COR-L47 (cell line): ENCODE results near the gene STX19.
"Not testable (repeated sequence)": the region's sequence is repeated elsewhere in the genome, so short reads cannot be mapped to it uniquely, and the experiment has no call there.

Experiments
- DNase-seq: peaks from one replicate; lab custom pipeline; 2025; lab: John Stamatoyannopoulos, UW

STX19 gene, protein sequence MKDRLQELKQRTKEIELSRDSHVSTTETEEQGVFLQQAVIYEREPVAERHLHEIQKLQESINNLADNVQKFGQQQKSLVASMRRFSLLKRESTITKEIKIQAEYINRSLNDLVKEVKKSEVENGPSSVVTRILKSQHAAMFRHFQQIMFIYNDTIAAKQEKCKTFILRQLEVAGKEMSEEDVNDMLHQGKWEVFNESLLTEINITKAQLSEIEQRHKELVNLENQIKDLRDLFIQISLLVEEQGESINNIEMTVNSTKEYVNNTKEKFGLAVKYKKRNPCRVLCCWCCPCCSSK

DNA sequence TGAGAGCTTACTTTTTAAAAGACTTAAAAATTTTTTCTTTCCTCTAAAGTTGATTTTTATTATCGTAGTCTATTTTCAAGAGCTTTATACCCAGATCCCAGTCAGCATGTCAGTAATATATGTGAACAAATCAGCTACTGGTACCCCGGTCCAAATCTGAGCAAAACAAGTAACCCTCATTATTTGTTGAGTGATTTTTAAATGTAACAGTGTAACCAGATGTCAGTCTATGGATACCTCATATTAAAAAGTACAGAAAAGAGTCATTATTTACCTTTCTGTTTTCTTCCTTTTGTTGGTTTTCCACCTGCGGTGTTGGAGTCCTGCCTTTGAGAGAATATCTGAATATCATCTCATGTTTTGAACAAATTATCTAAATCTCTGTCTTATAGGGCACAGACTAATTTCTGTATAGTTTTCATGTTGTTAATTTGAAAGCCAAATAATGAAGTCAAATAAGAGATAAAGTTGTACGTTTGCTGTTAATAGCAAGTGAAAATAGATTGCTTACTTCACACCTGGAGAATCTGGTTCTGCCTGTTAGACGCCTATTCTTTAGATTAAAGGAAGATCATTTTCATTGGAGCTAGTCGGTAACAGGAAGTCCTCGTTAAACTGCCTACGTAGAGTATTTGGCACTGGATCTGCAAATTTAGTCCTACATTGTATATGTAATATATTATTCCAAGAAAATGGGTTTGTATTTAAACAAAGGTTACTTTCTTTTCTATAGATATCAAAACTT, at the start of gene STX19:
Gene STX19 (minus strand): TSS at position 505 of the 745 bp plus-strand sequence. CDS start 13,328 bp downstream, outside the sequence.
- DNase-seq, result peak; percentile 68

DNA sequence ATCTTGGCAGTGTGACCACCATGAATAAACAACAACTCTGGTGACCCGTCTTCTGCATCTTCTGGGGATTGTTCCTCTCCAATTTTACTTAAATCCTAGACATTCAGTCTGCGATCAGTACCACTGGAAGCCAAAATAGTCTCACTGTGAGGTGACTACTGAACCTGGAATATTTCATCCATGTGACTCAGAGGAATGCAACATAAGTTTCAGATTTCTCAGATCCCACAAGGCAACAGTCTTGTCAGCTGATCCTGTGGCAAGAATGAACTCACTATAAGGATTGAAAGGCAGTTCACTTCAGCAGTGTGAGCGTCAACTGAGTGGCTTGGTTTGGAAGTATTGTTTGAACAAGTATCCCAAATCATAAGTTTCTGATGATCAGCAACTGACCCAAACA, 47.7 kb upstream of the STX19 start:
- DNase-seq, result no peak

DNA sequence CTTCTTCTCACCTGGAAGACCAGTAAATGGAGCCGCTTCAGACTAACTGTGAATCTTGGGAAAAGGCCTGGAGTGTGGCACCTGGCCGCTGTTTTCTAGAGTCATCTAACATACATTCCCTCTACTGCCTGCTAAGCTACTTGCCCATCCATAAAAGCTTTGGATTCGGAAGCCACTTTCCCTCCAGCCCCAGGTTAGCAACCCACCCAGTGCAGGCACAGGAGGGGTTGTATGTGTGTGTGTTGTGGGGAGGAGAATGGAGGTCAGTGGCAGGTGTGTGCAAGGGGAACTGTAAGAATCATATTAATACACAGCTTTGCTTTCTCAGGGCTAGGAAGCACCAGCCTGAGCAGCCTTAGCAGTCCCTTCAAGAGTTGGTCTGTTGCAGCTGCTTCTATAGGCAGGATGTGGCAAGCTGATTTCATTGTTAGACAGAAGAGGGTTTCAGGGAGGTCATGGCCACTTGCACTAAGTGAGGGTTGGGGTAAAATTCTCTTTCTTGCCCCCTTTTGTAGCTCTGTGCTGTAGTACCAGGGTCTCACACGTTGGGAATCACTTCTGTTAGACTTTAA, 43.4 kb upstream of the STX19 start:
- DNase-seq, result no peak

DNA sequence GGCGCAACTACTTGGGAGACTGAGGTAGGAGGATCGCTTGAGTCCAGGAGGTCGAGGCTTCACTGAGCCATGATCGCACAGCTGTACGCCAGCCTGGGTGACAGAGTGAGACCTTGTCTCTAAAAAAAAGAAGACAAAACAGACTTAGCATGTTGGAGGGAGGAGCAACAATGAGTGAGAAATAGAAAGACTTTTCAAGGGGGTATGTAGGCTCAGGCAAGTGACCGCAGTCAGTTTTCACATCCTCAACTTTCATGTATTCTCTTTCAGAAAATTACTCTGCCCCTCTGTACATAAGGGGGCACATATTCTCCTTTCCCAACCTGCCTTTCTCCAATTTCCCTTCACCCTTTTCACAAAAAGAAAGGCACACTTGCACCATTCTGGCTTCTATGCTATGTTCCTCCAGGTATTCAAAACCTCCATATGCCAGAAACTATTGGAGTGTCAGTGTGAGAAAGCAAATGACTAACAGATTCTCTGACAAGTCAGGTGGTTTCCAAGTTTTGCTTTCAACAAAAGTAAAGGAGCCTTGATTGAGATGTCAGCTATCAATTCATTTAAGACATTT, 42.0 kb upstream of the STX19 start:
- DNase-seq, result no peak

DNA sequence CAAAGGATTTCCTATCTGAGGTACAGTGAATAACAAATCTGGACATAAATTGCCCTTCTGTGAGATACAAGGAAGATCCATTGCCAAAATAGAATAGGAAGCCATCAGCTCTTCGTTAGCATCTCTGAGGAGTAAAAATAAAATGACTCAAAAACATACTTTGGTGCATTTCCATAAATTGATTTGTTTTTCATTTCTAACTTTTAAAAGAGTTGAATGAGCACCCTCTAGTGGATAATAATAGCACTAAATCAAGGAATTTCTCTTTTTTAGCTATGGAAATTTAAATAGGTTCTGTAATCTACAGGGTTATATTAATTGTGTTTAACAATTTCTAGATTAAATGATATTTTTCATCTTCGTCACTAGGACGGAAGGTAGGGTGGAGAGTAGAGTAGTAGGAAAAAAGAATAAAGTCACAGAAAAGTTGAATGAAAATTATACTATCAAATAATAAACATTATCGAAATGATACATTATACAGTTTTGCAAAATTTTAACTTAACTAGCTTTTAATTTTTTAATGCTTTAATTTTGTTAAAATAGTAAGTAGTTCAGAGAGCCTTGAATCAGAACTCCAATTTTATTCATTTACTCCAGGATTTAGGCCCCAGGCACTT, 40.9 kb upstream of the STX19 start:
- DNase-seq, result peak; percentile 28

DNA sequence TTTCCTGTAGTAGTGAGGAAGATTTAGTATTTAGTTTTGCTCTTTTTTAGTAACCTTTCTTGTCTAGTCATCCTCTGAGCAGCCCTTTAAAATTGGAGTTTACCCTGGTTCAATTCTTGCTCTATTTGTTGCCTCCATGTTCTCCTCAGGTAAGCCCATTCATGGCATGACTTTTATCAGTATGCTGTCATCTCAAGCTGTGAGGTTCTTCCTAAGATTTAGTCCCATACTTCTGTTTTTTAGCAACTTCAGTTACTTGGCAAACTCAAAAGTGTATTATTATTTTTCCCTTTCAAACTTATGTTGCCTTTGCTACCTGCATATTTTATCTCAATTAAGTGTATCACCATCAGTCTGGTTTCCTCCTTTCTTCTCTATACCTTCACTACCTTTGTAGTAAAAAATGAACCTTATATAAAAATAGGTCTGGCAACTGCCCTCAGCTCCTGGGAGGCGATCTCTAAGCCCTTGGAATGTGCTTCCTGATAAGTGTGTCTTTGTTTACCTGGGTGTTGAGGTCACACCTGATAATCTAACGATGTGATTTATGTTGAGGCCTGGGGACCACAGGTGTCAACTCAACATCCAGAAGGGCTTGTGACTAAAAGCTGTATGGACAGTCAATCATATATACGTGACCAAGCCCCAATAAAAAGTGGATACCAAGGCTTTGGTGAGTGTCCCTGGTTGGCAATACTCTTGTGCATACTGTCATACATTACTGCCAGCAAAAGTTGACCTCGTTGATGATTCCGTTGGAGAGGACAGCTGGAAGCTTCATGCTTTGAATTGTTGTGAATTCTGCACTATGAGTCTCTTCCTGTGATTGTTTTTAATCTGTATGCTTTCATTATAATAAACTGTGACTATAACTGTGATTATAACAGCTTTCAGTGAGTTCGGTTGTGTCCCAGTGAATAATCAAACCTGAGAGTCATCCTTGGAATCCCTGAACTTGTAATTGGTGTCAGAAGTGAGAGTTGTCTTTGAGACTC, 38.4 kb upstream of the STX19 start:
- no peak for DNase-seq

DNA sequence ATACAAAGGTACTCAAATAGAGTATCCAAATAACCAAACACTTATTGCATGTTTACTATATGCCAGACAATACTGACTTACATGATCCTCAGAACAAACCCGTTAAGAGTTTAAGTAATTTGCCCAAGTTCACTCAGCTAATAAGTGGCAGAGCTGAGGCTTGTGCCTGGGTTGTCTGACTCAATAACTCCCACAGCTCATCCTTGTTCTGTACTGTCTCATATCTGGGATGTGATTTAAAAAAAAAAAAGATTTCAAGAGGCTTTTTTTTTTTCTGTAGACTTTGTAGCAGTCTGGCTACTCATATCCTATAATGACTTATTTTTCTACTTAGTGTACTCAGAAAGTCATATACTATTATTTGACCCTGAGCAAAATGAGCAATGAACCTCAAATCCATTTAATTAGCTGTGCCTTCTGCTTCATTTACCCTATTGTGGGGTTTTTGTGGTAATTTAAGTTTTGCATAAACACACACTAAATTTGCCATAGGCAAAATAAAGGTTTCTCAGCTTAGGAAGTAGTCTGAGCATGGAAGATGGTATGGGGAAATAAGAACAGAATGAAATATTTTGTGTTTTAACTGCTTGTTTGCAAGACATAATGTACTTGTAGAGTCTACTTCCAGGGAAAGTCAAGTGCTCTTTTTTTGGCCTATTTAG, 37.6 kb upstream of the STX19 start:
- no peak for DNase-seq

DNA sequence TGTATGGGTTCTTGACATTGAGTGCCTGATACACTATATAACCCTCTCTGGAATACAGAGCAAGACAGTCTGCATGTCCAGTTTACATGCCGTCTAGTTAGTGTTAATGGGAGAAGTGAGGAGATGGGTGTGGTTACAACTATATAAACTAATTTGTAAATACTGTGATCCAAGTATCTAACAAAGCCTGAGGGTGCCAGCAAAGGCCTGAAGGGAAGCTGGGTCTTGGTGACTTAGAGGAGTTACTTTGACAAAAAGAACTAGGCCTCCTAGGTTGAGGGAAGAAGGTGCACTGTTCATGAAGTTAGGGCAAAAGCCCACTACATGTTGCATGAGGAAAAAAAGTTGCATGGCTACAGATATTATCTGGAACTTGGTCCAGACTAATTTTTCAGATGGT, 36.7 kb upstream of the STX19 start:
- no peak for DNase-seq

DNA sequence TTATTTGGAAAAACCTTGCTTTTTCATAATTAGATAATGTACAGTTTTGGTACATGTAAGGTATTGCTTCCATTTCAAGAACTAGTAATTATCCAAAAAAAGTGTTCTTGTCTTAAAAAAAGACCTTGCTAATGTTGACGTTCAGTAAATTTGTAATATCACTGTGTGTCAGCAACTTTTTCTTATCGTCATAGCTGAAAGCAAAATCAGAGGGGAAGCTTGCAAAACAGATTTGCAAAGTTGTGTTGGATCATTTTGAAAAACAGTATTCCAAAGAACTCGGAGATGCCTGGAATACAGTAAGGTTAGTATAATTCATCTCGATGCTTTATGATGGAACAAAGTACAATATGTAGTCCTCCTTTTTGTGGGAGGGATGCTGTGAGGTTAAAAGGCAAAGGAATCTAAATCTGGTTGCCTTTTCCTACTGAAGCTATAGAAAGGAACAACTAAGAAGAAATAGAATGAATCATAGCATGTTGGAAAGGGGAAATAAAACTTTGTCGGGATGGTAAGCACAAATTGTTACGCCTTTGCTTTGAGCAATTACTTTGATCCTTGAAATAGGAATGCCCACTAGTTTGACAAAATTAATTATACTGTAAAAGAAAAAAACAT, 36.0 kb upstream of the STX19 start:
- DNase-seq, result no peak

DNA sequence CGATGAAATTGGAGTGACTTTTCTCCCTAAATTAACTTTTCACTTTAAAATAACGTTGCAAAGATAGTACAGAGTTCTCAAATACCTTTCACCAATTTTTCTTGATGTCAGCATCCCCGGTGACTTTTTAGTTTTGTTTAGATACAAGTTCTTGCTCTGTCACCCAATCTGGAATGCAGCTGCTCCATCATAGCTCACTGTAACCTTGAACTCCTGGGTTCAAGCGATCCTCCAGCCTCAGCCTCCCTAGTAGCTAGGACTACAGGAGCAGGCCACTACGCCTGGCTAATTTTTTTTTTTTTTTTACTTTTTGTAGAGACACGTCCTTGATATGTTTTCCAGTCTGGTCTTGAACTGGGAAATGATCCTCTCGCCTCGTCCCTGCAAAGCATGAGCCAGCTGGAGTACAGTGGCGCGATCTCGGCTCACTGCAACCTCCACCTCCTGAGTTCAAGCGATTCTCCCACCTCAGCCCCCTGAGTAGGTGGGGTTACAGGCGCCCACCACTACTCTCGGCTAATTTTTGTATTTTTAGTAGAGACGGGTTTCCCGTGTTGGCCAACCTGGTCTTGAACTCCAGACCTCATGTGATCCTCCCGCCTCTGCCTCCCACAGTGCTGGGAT, 35.2 kb upstream of the STX19 start:
- DNase-seq, result no peak

DNA sequence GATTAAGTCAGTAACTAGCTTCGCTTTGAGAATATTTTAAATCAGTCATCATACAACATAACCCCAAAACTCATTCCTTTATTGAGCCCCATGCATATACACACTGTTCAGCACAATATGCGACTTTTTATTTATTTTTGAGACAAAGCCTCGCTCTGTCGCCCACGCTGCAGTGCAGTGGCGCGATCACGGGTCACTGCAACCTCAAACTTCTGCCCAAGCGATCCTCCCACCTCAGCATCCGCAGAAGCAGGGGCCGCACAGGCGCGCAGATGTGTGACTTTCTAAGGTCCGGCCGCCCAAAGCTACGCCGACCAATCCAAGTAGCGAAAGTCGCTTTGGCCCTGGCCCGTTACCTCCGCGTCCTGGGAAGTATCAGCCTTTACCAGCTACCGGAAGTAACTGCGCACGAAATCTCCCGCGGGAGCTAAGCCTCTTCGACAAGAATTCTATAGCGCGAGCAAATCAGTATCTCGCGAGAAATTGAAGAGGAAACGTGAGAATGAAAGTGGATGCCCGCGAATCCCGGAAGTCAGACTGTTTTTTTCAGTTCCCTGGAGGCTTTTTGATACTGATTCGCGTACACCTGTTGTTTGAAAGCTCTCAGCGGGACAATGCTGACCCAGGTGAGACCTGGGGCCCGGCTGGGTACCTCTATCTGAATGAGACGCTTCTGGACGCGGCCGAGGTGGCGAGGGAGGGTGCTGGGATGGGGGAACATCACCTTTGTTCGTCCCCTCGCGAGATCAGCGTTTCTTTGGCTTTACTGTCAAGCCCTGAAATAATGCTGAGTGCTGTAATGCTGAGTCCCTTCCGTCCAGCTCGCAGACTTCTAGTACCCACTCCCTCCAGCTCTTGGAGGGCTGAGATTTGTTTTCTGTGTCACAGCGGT, 34.4 kb upstream of the STX19 start, which contains the start of the genes DHFR2 and NSUN3:
Gene DHFR2 (minus strand): TSS at position 404 of the 892 bp plus-strand sequence. CDS start 1,405 bp downstream, outside the sequence.
Gene NSUN3 (plus strand): TSS at position 549 of the 892 bp plus-strand sequence. CDS start 66 bp downstream, at position 615.
- DNase-seq, result peak; percentile 99

DNA sequence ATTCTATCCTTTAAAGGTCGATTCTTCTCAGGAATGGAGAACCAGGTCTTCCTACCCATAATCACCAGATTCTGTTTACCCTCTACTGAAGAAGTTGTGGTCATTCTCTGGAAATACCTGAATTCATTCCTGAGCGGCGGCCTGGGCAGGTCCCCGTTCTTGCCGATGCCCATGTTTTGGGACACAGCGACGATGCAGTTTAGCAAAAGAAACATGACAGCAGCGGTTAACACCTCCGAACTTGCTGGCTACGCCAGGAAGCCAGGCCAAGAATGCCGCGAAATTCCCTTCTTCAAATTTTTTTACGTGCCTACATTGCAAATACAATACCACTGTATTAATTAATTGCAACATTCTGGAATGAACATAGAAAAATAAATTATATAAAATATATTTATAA, 32.9 kb upstream of the STX19 start:
- DNase-seq, result no peak

DNA sequence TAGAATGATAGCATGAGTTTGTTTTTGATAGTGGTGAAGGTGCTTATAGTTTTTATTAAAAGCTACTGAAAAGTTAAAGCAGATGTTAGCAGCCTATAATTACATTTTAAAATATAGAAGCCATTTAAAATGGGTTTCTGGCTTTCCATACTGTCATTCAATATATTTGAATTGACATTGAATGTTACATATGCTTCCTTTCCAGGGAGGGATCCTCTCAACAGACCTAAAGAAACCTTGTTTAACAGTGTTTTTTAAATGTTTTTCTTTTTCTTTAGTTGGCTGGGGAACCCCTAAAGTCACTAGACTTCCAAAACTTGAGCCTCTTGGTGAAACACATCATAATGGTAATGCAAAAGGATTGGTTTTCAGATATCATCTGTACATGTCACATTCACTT, 22.1 kb upstream of the STX19 start:
- DNase-seq, result no peak

DNA sequence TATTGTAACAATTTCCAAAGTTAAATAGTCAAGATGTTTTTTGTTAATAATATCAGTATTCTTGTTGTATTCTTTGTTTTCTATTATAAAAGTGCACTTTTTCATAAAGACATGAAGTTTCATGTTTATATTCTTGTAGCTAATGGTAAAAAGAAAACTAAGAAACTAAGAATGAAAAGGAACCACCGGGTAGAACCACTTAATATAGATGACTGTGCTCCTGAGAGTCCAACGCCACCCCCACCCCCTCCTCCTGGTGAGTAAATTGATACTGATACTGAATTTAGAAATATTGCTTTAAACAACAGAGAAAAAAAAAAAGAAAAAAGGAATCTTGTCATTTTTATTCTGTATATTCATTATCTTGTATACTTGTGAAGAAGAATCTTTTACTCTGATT, 20.9 kb upstream of the STX19 start:
- DNase-seq, result no peak

DNA sequence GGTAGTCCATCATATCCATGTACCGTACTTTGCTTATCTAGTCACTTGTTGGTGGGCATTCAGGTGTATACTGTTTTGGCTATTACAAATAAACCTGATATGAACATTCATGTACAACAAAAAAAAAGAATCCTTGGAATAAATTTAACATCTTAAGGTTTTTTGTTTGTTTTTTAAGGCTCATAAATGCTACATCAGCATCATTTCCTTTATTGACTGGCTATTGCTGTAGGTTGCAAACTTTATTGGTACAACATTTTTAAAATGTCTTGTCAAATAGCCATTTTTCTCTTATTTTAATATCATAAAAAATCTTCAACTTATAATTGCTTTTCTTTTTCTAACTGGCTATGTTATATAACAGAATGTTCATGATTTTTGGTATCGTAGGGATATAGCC, 18.1 kb upstream of the STX19 start:
- no peak for DNase-seq

DNA sequence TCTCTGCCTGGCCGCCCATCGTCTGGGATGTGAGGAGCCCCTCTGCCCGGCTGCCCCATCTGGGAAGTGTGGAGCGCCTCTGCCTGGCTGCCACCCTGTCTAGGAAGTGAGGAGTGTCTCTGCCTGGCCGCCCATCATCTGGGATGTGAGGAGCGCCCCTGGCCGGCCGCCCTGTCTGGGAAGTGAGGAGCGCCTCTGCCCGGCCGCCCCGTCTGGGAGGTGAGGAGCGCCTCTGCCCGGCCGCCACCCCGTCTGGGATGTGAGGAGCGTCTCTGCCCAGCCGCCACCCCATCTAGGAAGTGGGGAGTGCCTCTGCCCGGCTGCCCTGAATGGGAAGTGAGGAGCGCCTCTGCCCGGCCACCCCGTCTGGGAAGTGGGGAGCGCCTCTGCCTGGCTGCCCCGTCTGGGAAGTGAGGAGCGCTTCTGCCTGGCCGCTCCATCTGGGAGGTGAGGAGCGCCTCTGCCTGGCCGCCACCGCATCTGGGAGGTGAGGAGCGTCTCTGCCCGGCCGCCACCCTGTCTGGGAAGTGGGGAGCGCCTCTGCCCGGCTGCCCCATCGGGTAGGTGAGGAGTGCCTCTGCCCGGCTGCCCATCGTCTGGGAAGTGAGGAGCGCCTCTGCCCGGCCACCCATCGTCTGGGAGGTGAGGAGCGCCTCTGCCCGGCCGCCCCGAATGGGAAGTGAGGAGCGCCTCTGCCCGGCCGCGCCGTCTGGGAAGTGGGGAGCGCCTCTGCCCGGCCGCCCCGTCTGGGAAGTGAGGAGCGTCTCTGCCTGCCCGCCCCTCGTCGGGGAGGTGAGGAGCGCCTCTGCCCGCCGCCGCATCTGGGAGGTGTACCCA, 15.9 kb upstream of the STX19 start:
- not testable (repeated sequence) for DNase-seq

DNA sequence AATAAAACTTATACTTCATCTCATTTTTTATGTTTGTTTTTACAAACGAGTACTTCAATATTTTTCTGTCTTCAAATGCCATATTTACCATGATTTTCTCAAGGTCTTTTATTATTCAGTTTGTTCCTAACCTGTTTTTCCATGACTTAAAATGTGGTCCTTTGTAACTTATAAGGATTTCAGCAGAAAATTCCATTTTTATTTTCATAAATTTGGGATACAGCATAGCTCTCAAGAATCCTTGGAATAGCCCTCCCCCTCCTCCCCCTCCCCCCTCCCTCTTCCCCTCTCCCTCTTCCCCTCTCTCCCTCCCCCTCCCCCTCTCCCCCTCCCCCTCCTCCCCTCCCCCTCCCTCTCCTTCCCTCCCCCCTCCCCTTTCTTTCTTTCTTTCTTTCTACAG, 14.9 kb upstream of the STX19 start:
- no peak for DNase-seq
